ENCODE data around the gene TCERG1L. TPM values are rescaled to one million over a fixed set of nuclear protein-coding genes. Genes with fewer than 3 reads are reported as not detected.

Gene TCERG1L, protein sequence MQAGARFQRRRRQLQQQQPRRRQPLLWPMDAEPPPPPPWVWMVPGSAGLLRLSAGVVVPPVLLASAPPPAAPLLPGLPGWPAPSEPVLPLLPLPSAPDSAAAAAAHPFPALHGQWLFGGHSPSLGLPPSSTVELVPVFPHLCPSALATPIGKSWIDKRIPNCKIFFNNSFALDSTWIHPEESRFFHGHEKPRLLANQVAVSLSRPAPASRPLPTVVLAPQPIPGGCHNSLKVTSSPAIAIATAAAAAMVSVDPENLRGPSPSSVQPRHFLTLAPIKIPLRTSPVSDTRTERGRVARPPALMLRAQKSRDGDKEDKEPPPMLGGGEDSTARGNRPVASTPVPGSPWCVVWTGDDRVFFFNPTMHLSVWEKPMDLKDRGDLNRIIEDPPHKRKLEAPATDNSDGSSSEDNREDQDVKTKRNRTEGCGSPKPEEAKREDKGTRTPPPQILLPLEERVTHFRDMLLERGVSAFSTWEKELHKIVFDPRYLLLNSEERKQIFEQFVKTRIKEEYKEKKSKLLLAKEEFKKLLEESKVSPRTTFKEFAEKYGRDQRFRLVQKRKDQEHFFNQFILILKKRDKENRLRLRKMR
- under 0.01 TPM in 1 of 2 replicates, not detected in the other for total RNA-seq

DNA sequence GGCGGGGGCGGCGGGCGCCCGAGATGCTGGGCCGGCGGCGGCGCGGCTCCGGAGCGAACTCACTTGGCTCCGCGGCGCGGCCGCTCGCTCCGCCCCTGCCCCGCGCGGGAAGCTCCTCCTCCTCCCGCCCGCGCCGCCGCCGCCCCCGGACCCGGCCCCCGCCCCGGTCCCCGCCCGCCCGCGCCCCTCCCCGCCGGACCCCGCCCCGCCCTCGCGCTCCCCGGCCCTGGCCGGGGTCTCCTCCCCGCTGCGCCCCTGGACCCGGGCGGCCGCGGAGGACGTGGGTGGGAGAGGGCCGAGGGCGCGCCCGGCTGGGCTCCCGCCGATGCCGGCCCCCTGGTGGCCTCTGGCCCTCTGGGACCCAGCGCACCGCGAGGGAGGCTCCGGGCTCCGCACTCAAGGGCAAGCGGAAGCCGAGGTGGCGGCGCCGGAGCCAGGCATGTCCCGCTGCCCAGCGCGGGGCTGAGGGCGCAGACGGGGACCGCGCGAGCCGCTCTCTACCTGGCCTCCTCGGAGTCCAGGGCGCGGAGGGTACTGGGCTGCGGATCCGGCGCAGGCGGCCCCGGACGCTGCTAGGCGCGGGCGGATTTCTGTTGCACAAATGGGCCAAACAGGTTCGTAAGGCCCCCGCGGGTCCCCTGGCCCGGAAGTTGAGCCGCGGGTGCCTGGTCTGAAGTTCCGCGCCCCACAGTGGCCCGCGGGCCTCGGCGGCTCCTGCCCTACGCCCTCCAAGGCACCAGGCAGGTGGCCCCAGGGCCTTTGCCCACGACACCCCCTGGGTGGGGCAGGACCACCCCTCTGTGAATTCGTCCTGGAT is at the start of gene TCERG1L:
TSS of gene TCERG1L (minus strand) at position 61 of the 817 bp plus-strand sequence. CDS start 86 bp downstream, outside the sequence.

